Lung (tissue), 13 donors: ENCODE data around the gene HPS5. TPM values are rescaled to one million over a fixed set of nuclear protein-coding genes. Genes with fewer than 3 reads are reported as not detected.

ENCODE experiments used
- ATAC-seq: fragments of 200-7000 bp; cut with Tn5 transposase; one replicate; pipeline ENCODE4 v1.9.1; 2020; ENCODE audit warnings: moderate number of reproducible peaks; ENCODE audit not compliant: insufficient read depth, low FRiP score
- DNase-seq, 3 donors: peaks; one replicate each; pipeline ENCODE4 v3.0.0-alpha.2; 2013 to 2017
- H3K27ac ChIP-seq, 2 donors: one replicate each; pipeline ENCODE4 v1.5.1; 2013; ENCODE audit warnings: mild to moderate bottlenecking in 2 of 2, moderate library complexity in 2 of 2, control low read depth in 1 of 2, inconsistent platforms in 1 of 2, low read depth in 1 of 2, low read length in 1 of 2
- H3K27me3 ChIP-seq, 3 donors: one replicate each; pipeline ENCODE4 v1.5.1; 2013; ENCODE audit warnings: low read length in 2 of 3; ENCODE audit not compliant: control insufficient read depth in 3 of 3, insufficient read depth in 3 of 3
- H3K36me3 ChIP-seq, 4 donors: one replicate each; pipeline ENCODE4 v1.5.1; 2013; ENCODE audit warnings: low read length in 4 of 4, mild to moderate bottlenecking in 1 of 4, moderate library complexity in 1 of 4; ENCODE audit not compliant: control insufficient read depth in 4 of 4, insufficient read depth in 4 of 4
- H3K4me1 ChIP-seq, 5 donors: one replicate each; pipeline ENCODE4 v1.5.1; 2013; ENCODE audit warnings: low read length in 5 of 5, mild to moderate bottlenecking in 2 of 5, moderate library complexity in 1 of 5; ENCODE audit not compliant: control insufficient read depth in 5 of 5, insufficient read depth in 5 of 5
- H3K4me3 ChIP-seq: one replicate; pipeline ENCODE4 v1.5.1; 2013; ENCODE audit warnings: mild to moderate bottlenecking, control low read depth, moderate library complexity
- H3K9ac ChIP-seq, 2 donors: one replicate each; pipeline ENCODE4 v1.5.1; 2013; ENCODE audit warnings: low read length in 2 of 2, control low read depth in 1 of 2; ENCODE audit not compliant: insufficient read depth in 1 of 2
- H3K9me3 ChIP-seq, 4 donors: one replicate each; pipeline ENCODE4 v1.5.1; 2013; ENCODE audit warnings: low read length in 3 of 4, mild to moderate bottlenecking in 1 of 4, moderate library complexity in 1 of 4; ENCODE audit not compliant: control insufficient read depth in 4 of 4, insufficient read depth in 3 of 4
- CTCF ChIP-seq: IDR thresholded peaks from 2 replicates; pipeline ENCODE4 v1.5.1; 2012; ENCODE audit warnings: mild to moderate bottlenecking; ENCODE audit errors: control extremely low read depth, extremely low read depth
- WGBS, 2 donors: extraction: QIAGEN DNeasy Blood & Tissue Kit; methylation state at CpG; one replicate each; pipeline ENCODE4 v1.1.7; 2013; 5-methylcytosine and 5-hydroxymethylcytosine counted together
- polyA plus RNA-seq, 2 donors: library from polyadenylated mRNA; stranded (reverse); fragments of 200-250 nt; gene quantifications; one replicate each; pipeline ENCODE4 v1.2.1, GENCODE V29; 2013
- small RNA-seq: library from RNA; depleted of rRNA; stranded (forward); fragments of <200 nt; gene quantifications from one replicate; pipeline ENCODE3, GENCODE V24; 2014; ENCODE audit warnings: low replicate concordance
- total RNA-seq, 2 donors: library from RNA; depleted of rRNA in 1 of 2; stranded (reverse); fragments of >200 nt in 1 of 2; gene quantifications; one replicate each; pipeline ENCODE4 v1.2.1, GENCODE V29; 2014 to 2021
- donor health status: control.
- donor health status: control.
- donor health status: Bipolar disorder and iron deficiency.
- donor health status: healthy.
- donor health status: DM: yes; HTN: yes; CAD: no.

HPS5 gene
- total and polyA plus RNA-seq, 4 donors = 8.9 to 36.2 (median 20.3) TPM

- no peak for TF ChIP-seq CTCF
- H3K36me3 ChIP-seq = no peaks in the 10 kb centered on the region
- no peak overlapping the region for H3K27ac ChIP-seq
- H3K9ac ChIP-seq = no peak overlapping the region
- no peak for DNase-seq
- no peaks in the 10 kb centered on the region for H3K4me1 ChIP-seq
- no peak overlapping the region for H3K4me3 ChIP-seq
- H3K9me3 ChIP-seq = peaks cover 0 to 1% (median 0%) of the 10 kb centered on the region in 4 donors
- no peaks in the 10 kb centered on the region for H3K27me3 ChIP-seq
- WGBS, 2 donors = 88 to 91% methylated on average over 2 of the region's 2 CpGs
- ATAC-seq = no peak
Observed at GRCh38 chr11:18230859-18231258, 91.1 kb downstream of the HPS5 start.

- ATAC-seq (no peak), DNase-seq (no peak)
- no peaks in the 10 kb centered on the region for H3K36me3 ChIP-seq
- no peak overlapping the region for H3K27ac ChIP-seq
- H3K4me3 ChIP-seq = no peak overlapping the region
- H3K9me3 ChIP-seq = peaks cover 0 to 1% (median 0%) of the 10 kb centered on the region in 4 donors
- no peak overlapping the region for H3K9ac ChIP-seq
- H3K4me1 ChIP-seq = no peaks in the 10 kb centered on the region
- H3K27me3 ChIP-seq = no peaks in the 10 kb centered on the region
- WGBS, 2 donors = 31 to 69% methylated on average over 2 to 3 of the region's 3 CpGs
- no peak for TF ChIP-seq CTCF
Observed at GRCh38 chr11:18229501-18229900, 92.4 kb downstream of the HPS5 start.

Small RNAs within 50 kb of the gene (small RNA-seq; reads per million reads assigned to genes)
- not detected for gene RNA5SP333
- gene RNA5SP334 = not detected

Other genes with a start within 250 kb of the HPS5 start
- 10 to 100 TPM in 1 of 2 donors, 1 to 10 TPM in 1; 9.1 to 15.1 TPM for gene SAAL1, start 216.1 kb downstream of the HPS5 start, total RNA-seq
- 10 to 100 TPM in 1 of 2 donors, 1 to 10 TPM in 1; 5.5 to 13.6 TPM for gene SAAL1, start 216.1 kb downstream of the HPS5 start, polyA plus RNA-seq
- under 1 TPM in 1 of 2 donors, not detected in 1; 0.12 TPM for gene MRGPRX3, start 189.6 kb downstream of the HPS5 start, total RNA-seq
- under 1 TPM in 1 of 2 donors, not detected in 1; 0.18 TPM for gene MRGPRX3, start 189.6 kb downstream of the HPS5 start, polyA plus RNA-seq
- not detected for gene MRGPRX4, start 149.3 kb downstream of the HPS5 start, total RNA-seq
- not detected for gene MRGPRX4, start 149.3 kb downstream of the HPS5 start, polyA plus RNA-seq
- 1 to 10 TPM in 1 of 2 donors, not detected in 1; 3.8 TPM for gene SAA4, start 85.3 kb downstream of the HPS5 start, total RNA-seq
- 1 to 10 TPM in 1 of 2 donors, under 1 TPM in 1; 0.39 to 6.4 TPM for gene SAA4, start 85.3 kb downstream of the HPS5 start, polyA plus RNA-seq
- gene SAA2, start 73.5 kb downstream of the HPS5 start, total RNA-seq = 100 to 1,000 TPM in 1 of 2 donors, 10 to 100 TPM in 1; 56.7 to 105 TPM
- gene SAA2, start 73.5 kb downstream of the HPS5 start, polyA plus RNA-seq = 1,000 to 10,000 TPM in 1 of 2 donors, 10 to 100 TPM in 1; 18.6 to 1,381 TPM
- gene SAA1, start 55.9 kb downstream of the HPS5 start, total RNA-seq = 100 to 1,000 TPM in 1 of 2 donors, 10 to 100 TPM in 1; 44.4 to 260 TPM
- gene SAA1, start 55.9 kb downstream of the HPS5 start, polyA plus RNA-seq = 1,000 to 10,000 TPM in 1 of 2 donors, 100 to 1,000 TPM in 1; 148 to 2,589 TPM
- gene GTF2H1, start 427 bp upstream of the HPS5 start, total RNA-seq = 10 to 100 TPM; 39.3 to 87.9 TPM
- 10 to 100 TPM; 20.2 to 25.9 TPM for gene GTF2H1, start 427 bp upstream of the HPS5 start, polyA plus RNA-seq
- 100 to 1,000 TPM; 238 to 373 TPM for gene LDHA, start 72.4 kb upstream of the HPS5 start, total RNA-seq
- 100 to 1,000 TPM; 286 to 596 TPM for gene LDHA, start 72.4 kb upstream of the HPS5 start, polyA plus RNA-seq
- not detected for gene LDHC, start 90.2 kb upstream of the HPS5 start, total RNA-seq
- gene LDHC, start 90.2 kb upstream of the HPS5 start, polyA plus RNA-seq = 1 to 10 TPM in 1 of 2 donors, under 1 TPM in 1; 0.06 to 1.1 TPM
- gene LDHAL6A, start 133.7 kb upstream of the HPS5 start, total RNA-seq = not detected
- not detected for gene LDHAL6A, start 133.7 kb upstream of the HPS5 start, polyA plus RNA-seq
- 10 to 100 TPM; 53.2 to 57.6 TPM for gene TSG101, start 204.8 kb upstream of the HPS5 start, total RNA-seq
- gene TSG101, start 204.8 kb upstream of the HPS5 start, polyA plus RNA-seq = 10 to 100 TPM; 37.8 to 64.4 TPM